Mucosa of descending colon (tissue), 3 donors: ENCODE results near the gene LRRTM4. TPM values are rescaled to one million over a fixed set of nuclear protein-coding genes. Genes with fewer than 3 reads are reported as not detected.

Experiments used
- ATAC-seq: fragments of 200-7000 bp; cut with Tn5 transposase; one replicate; pipeline ENCODE4 v1.9.1; 2020; ENCODE audit warnings: mild to moderate bottlenecking, moderate library complexity
- DNase-seq, 3 donors: peaks; one replicate each; pipeline ENCODE4 v3.0.0-alpha.2; 2020
- H3K36me3 ChIP-seq: fragments of 200-600 bp; one replicate; pipeline ENCODE4 v1.8.0; 2021; ENCODE audit warnings: low read depth, mild to moderate bottlenecking
- H3K4me1 ChIP-seq: fragments of 200-600 bp; one replicate; pipeline ENCODE4 v1.8.0; 2021; ENCODE audit warnings: low read depth, mild to moderate bottlenecking
- H3K4me3 ChIP-seq: fragments of 200-600 bp; one replicate; pipeline ENCODE4 v1.8.0; 2021; ENCODE audit warnings: mild to moderate bottlenecking
- H3K9me3 ChIP-seq: fragments of 200-600 bp; one replicate; pipeline ENCODE4 v1.8.0; 2021; ENCODE audit warnings: mild to moderate bottlenecking
- intact Hi-C, 2 donors: fragments of 100-400 bp; cut with DNase I in 1 of 2; cut with micrococcal nuclease in 1 of 2; formaldehyde crosslinking; loops; one replicate each; pipeline versions ENCODE4 v1.11.0 to v1.11.1; 2022; cut with DNase I, micrococcal nuclease
- total RNA-seq, 3 donors: library from RNA; stranded (reverse); fragmentation: NEBNext Ultra II Directional in 2 of 3; extraction: Animal tissue kit (Norgen Biotek cat#: 25700) in 2 of 3; gene quantifications; one replicate each; pipeline versions ENCODE4 v1.2.1 to v1.2.4, GENCODE V29; 2021 to 2023
- TF ChIP-seq, protein P1 (sequence below): fragments of 200-600 bp; IDR thresholded peaks from one replicate; pipeline ENCODE4 v1.8.0; 2022; ENCODE audit warnings: antibody characterized with exemption, mild to moderate bottlenecking
- donor health status: DM: no; HTN: no; CAD: no; lungs with moderate emphysema.
- donor health status: DM: no; HTN: no; CAD: no.
- donor health status: DM: no; HTN: yes; CAD: no.

The LRRTM4 gene
- total RNA-seq, 3 donors from 2014 or later, result 0.41 to 1.4 TPM; not detected in 1

DNA sequence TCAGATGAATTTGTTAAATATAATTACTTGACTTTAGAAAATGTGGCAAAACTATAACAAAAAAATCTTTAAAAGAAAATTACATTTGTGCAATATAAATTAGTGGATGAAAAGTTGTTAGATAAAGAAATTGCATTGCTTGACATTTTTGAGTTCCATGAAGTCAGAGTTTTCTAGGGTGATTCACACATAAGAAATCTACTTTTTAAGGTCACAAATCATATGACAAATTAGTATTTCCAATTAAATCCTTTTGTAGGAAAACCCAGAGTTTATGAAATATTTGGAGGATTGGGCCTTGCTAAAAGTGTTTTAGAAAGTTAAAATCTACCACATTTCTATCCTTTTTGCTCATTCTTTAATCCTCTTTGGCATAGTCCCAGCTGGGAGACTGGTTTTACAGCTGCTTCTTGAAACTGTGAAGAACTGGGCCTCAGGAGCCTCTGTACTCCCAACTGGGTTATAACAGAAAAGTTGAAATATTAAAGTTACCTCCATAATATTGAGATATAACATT is 289.2 kb downstream of the LRRTM4 start:
- DNase-seq (no peak), ATAC-seq (no peak)
- Histone ChIP-seq H3K9me3 (no peaks in the 10 kb centered on the region), H3K36me3 (no peaks in the 10 kb centered on the region), H3K4me3 (no peak overlapping the region), H3K4me1 (no peaks in the 10 kb centered on the region)
- TF ChIP-seq, protein P1, sequence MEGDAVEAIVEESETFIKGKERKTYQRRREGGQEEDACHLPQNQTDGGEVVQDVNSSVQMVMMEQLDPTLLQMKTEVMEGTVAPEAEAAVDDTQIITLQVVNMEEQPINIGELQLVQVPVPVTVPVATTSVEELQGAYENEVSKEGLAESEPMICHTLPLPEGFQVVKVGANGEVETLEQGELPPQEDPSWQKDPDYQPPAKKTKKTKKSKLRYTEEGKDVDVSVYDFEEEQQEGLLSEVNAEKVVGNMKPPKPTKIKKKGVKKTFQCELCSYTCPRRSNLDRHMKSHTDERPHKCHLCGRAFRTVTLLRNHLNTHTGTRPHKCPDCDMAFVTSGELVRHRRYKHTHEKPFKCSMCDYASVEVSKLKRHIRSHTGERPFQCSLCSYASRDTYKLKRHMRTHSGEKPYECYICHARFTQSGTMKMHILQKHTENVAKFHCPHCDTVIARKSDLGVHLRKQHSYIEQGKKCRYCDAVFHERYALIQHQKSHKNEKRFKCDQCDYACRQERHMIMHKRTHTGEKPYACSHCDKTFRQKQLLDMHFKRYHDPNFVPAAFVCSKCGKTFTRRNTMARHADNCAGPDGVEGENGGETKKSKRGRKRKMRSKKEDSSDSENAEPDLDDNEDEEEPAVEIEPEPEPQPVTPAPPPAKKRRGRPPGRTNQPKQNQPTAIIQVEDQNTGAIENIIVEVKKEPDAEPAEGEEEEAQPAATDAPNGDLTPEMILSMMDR, result no peak
- intact Hi-C loops, result no loop called here

DNA sequence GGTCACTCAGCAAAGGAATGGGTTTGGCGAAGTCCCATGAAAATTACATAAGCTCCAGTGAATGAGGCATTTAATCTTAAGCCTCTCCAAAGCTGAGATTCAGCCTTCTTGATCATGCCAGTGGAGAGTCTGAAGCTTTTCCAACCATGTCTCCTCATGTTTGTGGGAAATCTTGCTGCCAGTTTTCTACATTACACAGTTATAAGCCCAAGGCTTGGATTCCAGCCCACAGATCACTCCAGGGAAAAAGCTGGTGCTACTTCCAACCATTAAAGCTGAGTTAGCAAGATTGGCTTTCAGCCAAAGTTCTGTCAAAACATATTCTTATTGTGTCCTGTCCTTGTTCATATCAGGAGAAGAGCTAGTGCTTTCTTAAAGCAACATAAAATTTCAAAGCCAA is 293.8 kb downstream of the LRRTM4 start:
- no peak for DNase-seq
- Histone ChIP-seq H3K4me3 (no peak overlapping the region), H3K9me3 (no peaks in the 10 kb centered on the region), H3K4me1 (no peaks in the 10 kb centered on the region), H3K36me3 (no peaks in the 10 kb centered on the region)
- intact Hi-C loops, result no loop called here
- TF ChIP-seq, protein P1, result no peak
- ATAC-seq, result no peak

DNA sequence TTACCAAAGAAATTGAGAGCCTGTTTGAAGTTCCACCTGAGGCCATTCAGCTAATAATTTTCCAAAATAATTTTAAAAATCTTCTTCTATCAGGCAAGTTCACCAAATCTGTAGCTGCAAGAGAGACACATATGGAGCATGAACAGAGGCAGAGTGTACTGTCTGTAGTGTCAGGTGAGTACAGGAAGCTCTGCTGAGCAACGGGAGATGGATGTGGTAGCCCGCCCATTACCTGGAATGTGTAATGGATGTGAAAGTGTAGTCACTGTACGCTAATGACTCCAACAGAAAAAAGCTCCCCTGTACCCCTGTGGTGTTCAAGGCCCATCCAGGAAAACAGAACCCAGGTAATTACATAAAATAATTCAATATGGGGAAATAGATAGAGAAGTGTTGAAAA is 311.5 kb downstream of the LRRTM4 start:
- Histone ChIP-seq H3K4me3 (no peak overlapping the region), H3K9me3 (no peaks in the 10 kb centered on the region), H3K36me3 (no peaks in the 10 kb centered on the region), H3K4me1 (no peaks in the 10 kb centered on the region)
- TF ChIP-seq, protein P1, result no peak
- no peak for ATAC-seq
- intact Hi-C loops, result no loop called here
- DNase-seq, result no peak

DNA sequence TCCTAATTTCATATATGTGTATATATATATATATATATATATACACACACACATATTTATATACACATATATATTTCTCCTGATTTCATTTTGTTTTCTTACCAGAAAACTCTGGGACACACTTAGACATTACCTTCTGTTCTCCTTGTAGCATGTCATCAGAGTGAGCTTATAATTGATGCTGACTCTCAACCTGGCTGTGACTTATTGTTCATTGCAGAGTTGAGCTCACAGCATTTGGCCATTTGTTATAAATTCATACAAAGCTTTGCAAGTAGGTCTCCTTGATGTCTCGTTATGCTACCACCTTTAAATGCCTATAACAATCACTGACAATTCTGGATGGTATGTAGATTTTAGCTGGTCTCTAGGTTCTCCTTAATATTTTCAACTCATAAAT is 314.8 kb downstream of the LRRTM4 start:
- no peak for ATAC-seq
- no peaks in the 10 kb centered on the region for H3K4me1 ChIP-seq
- TF ChIP-seq, protein P1, result no peak
- H3K36me3 ChIP-seq, result no peaks in the 10 kb centered on the region
- no peaks in the 10 kb centered on the region for H3K9me3 ChIP-seq
- DNase-seq, result no peak
- intact Hi-C loops, result no loop called here
- H3K4me3 ChIP-seq, result no peak overlapping the region

DNA sequence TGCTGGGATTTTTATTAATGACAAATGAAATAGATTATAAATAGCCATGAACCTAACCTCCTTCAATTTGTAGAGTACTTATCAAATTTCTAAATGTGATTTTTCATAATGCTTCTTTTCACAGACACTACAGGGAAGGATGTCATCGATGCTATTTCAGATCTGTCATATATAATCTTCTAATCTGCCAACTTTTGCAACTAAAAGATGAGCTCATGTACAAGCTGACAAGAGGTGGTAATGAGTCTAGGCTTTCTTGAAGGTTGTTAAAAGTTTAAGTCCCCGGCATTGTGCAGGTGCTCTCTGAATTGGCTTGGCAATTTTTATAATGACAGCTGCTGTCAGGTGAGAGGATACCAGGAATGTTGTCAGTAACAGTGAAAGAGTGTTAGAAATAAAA is 320.4 kb downstream of the LRRTM4 start:
- no peaks in the 10 kb centered on the region for H3K36me3 ChIP-seq
- no peak for DNase-seq
- intact Hi-C loops, result no loop called here
- H3K9me3 ChIP-seq, result no peaks in the 10 kb centered on the region
- H3K4me1 ChIP-seq, result no peaks in the 10 kb centered on the region
- no peak overlapping the region for H3K4me3 ChIP-seq
- no peak for ATAC-seq
- TF ChIP-seq, protein P1, result no peak

DNA sequence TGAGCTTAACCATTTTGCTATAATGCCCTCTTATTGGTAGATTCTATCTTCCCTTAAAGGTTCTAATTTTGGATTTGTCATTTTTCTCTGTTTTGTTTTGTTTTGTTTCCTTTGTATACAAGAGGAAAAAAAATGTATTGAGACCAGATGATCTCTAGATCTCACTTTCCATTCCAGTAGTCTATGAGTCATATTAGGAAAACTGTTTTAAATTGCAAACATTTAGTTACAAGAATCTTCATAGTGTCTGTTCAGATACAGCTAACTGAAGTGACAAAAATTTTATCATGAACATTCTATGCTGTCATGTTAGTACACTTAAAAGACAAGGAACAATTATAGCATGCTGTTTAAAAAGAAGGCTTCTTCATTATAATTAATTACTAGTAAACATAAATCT is 322.8 kb downstream of the LRRTM4 start:
- ATAC-seq (no peak), DNase-seq (no peak)
- intact Hi-C loops, result no loop called here
- no peaks in the 10 kb centered on the region for H3K9me3 ChIP-seq
- no peak overlapping the region for H3K4me3 ChIP-seq
- no peaks in the 10 kb centered on the region for H3K36me3 ChIP-seq
- TF ChIP-seq, protein P1, result no peak
- H3K4me1 ChIP-seq, result no peaks in the 10 kb centered on the region
